Kidney glomerular epithelial cell (primary cell): Measurements from ENCODE around the gene HOATZ.

ENCODE experiments used
- DNase-seq: peaks from one replicate; lab custom pipeline; 2025; lab: John Stamatoyannopoulos, UW

Gene HOATZ

GRCh38 chr11:111549196-111549868, 34.8 kb downstream of the HOATZ start:
- DNase-seq = no peak

GRCh38 chr11:111549869-111550203, 35.3 kb downstream of the HOATZ start:
- DNase-seq = no peak

- no peak for DNase-seq
Measured at GRCh38 chr11:111550258-111550657, 35.7 kb downstream of the HOATZ start.

- DNase-seq = no peak
Measured at GRCh38 chr11:111554532-111554931, 40.0 kb downstream of the HOATZ start.

- no peak for DNase-seq
Measured at GRCh38 chr11:111555255-111555654, 40.7 kb downstream of the HOATZ start.

- DNase-seq = peak; percentile 32
Measured at GRCh38 chr11:111557425-111558111, 43.0 kb downstream of the HOATZ start.

GRCh38 chr11:111559800-111560464, 45.4 kb downstream of the HOATZ start:
- no peak for DNase-seq

GRCh38 chr11:111560800-111561199, 46.2 kb downstream of the HOATZ start:
- no peak for DNase-seq

GRCh38 chr11:111561306-111561705, 46.7 kb downstream of the HOATZ start:
- DNase-seq = no peak

- peak; percentile 73 for DNase-seq
Measured at GRCh38 chr11:111561791-111562325, 47.3 kb downstream of the HOATZ start.

GRCh38 chr11:111562692-111563389, 48.3 kb downstream of the HOATZ start:
- DNase-seq = no peak

- peak; percentile 50 for DNase-seq
Measured at GRCh38 chr11:111565114-111565720, 50.6 kb downstream of the HOATZ start.

GRCh38 chr11:111566324-111566723, 51.7 kb downstream of the HOATZ start:
- DNase-seq = no peak

GRCh38 chr11:111569476-111569875, 54.9 kb downstream of the HOATZ start:
- DNase-seq = no peak

GRCh38 chr11:111570796-111571195, 56.2 kb downstream of the HOATZ start:
- DNase-seq = peak; percentile 23

GRCh38 chr11:111571829-111572501, 57.4 kb downstream of the HOATZ start:
- peak; percentile 27 for DNase-seq

GRCh38 chr11:111572581-111572980, 58.0 kb downstream of the HOATZ start:
- DNase-seq = no peak

- no peak for DNase-seq
Measured at GRCh38 chr11:111573821-111574249, 59.3 kb downstream of the HOATZ start.

- no peak for DNase-seq
Measured at GRCh38 chr11:111574373-111575225, 60.0 kb downstream of the HOATZ start.

- DNase-seq = no peak
Measured at GRCh38 chr11:111575740-111576139, 61.2 kb downstream of the HOATZ start.
